HepG2 (cell line): ENCODE results near the gene MEA1. TPM values are rescaled to one million over a fixed set of nuclear protein-coding genes. Genes with fewer than 3 reads are reported as not detected.

ENCODE experiments used
- ASH2L ChIP-seq: fragments of 300-600, 200-600 bp; sonication (generic); IDR thresholded peaks from 2 replicates; pipeline ENCODE4 v1.7.0; 2017; ENCODE audit warnings: low read depth, mild to moderate bottlenecking, moderate library complexity, mixed read lengths, low read length; ENCODE audit not compliant: insufficient read length
- ESRRA ChIP-seq: sonication (generic); formaldehyde crosslinking; IDR thresholded peaks from 2 replicates; pipeline ENCODE4 v1.5.1; 2020; ENCODE audit warnings: mild to moderate bottlenecking, low read depth, missing genetic modification reagents
- ETV5 ChIP-seq: IDR thresholded peaks from 2 replicates; pipeline ENCODE4 v1.6.1; 2018; ENCODE audit warnings: missing biosample characterization, missing genetic modification reagents, inconsistent platforms, borderline replicate concordance
- NPAS2 ChIP-seq: sonication (generic); formaldehyde crosslinking; IDR thresholded peaks from 2 replicates; pipeline ENCODE4 v1.8.0; 2022; ENCODE audit warnings: mild to moderate bottlenecking, missing genetic modification reagents, borderline replicate concordance
- RFXANK ChIP-seq: IDR thresholded peaks from 2 replicates; pipeline ENCODE4 v1.6.1; 2016
- SATB2 ChIP-seq: sonication (generic); formaldehyde crosslinking; IDR thresholded peaks from 2 replicates; pipeline ENCODE4 v1.5.0; 2020; ENCODE audit warnings: missing genetic modification reagents
- polyA plus RNA-seq, 8 experiments: library from polyadenylated mRNA; depleted of rRNA in 3 of 8; stranded (reverse) in 7 of 8; unstranded in 1 of 8; fragments of >200 nt; fragmentation: Illumina TruSeq in 4 of 8; extraction: Trizol in 4 of 8; gene quantifications; 2 replicates each; pipeline versions ENCODE4 v1.2.1 to v1.2.3, GENCODE V29; 2011 to 2016; ENCODE audit warnings: low read depth in 4 of 8, missing spikeins in 1 of 8, mixed read lengths in 1 of 8; ENCODE audit not compliant: insufficient read depth in 1 of 8
- total RNA-seq, 5 experiments: library from RNA; depleted of rRNA; stranded (reverse); fragments of >200 nt; fragmentation: Illumina TruSeq; extraction: Trizol; gene quantifications; 2 replicates each; pipeline ENCODE4 v1.2.3, GENCODE V29; 2016; ENCODE audit warnings: low read depth in 1 of 5
- TF ChIP-seq, protein P1 (sequence below): sonication (generic); formaldehyde crosslinking; IDR thresholded peaks from 2 replicates; pipeline ENCODE4 v1.5.1; 2020; ENCODE audit warnings: mild to moderate bottlenecking, missing genetic modification reagents, borderline replicate concordance
- TF ChIP-seq, protein P2 (sequence below): sonication (generic); formaldehyde crosslinking; IDR thresholded peaks from 2 replicates; pipeline ENCODE4 v1.5.0; 2020; ENCODE audit warnings: missing genetic modification reagents, mild to moderate bottlenecking, borderline replicate concordance
- TF ChIP-seq, protein P3 (sequence below): IDR thresholded peaks from 2 replicates; pipeline ENCODE4 v1.6.1; 2016; ENCODE audit warnings: missing compliant biosample characterization, missing genetic modification reagents, borderline replicate concordance
- TF ChIP-seq, protein P4 (sequence below): sonication (generic); formaldehyde crosslinking; IDR thresholded peaks from 2 replicates; pipeline ENCODE4 v1.5.1; 2020; ENCODE audit warnings: missing genetic modification reagents, mild to moderate bottlenecking, borderline replicate concordance
- TF ChIP-seq, protein P5 (sequence below): sonication (generic); formaldehyde crosslinking; IDR thresholded peaks from 2 replicates; pipeline ENCODE4 v1.4.0; 2020; ENCODE audit warnings: mild to moderate bottlenecking, missing genetic modification reagents

The MEA1 gene
- total and polyA plus RNA-seq, 2 of the 13 experiments (the other 11 are each of a cell fraction or from before 2014, with no cell fraction given): 75.6 to 86.2 TPM

DNA sequence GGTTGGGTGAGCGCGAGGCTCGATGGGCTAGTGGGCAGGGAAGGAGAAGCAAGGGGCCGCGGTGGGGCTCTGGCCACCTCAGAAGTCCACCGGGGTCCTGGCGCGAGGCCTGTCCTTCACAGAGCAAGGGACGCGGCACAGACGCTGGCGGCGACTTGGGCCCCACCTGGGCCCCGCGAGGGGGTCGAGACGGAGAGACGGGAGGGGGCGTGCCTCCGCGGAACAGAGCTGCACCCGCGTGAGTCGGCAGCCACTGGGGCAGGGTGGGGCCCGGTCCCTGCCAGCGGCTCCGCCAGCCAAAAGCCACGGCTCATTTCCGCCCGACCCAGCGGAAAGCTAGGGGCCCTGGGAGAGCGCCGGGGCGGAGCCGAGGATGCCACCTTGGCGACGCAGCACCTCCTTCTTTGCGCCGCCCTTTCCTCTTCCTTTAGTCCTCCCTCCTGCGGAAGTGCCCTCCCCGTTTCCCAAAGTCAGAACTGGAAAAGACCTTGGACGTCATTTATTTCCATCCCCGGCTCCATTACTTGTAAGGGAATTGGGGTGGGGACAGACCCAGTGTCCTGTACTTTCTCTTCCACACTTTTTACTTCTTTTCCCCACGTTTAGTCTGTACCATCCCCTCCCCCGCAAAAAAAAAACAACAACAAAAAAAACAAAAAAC is 39.9 kb upstream of the MEA1 start, which contains the start of gene CUL7 (continued):
- TF ChIP-seq, protein P1, sequence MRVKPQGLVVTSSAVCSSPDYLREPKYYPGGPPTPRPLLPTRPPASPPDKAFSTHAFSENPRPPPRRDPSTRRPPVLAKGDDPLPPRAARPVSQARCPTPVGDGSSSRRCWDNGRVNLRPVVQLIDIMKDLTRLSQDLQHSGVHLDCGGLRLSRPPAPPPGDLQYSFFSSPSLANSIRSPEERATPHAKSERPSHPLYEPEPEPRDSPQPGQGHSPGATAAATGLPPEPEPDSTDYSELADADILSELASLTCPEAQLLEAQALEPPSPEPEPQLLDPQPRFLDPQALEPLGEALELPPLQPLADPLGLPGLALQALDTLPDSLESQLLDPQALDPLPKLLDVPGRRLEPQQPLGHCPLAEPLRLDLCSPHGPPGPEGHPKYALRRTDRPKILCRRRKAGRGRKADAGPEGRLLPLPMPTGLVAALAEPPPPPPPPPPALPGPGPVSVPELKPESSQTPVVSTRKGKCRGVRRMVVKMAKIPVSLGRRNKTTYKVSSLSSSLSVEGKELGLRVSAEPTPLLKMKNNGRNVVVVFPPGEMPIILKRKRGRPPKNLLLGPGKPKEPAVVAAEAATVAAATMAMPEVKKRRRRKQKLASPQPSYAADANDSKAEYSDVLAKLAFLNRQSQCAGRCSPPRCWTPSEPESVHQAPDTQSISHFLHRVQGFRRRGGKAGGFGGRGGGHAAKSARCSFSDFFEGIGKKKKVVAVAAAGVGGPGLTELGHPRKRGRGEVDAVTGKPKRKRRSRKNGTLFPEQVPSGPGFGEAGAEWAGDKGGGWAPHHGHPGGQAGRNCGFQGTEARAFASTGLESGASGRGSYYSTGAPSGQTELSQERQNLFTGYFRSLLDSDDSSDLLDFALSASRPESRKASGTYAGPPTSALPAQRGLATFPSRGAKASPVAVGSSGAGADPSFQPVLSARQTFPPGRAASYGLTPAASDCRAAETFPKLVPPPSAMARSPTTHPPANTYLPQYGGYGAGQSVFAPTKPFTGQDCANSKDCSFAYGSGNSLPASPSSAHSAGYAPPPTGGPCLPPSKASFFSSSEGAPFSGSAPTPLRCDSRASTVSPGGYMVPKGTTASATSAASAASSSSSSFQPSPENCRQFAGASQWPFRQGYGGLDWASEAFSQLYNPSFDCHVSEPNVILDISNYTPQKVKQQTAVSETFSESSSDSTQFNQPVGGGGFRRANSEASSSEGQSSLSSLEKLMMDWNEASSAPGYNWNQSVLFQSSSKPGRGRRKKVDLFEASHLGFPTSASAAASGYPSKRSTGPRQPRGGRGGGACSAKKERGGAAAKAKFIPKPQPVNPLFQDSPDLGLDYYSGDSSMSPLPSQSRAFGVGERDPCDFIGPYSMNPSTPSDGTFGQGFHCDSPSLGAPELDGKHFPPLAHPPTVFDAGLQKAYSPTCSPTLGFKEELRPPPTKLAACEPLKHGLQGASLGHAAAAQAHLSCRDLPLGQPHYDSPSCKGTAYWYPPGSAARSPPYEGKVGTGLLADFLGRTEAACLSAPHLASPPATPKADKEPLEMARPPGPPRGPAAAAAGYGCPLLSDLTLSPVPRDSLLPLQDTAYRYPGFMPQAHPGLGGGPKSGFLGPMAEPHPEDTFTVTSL: peak; percentile 40; the same call in 1 of the 2 replicates
- TF ChIP-seq, protein P2, sequence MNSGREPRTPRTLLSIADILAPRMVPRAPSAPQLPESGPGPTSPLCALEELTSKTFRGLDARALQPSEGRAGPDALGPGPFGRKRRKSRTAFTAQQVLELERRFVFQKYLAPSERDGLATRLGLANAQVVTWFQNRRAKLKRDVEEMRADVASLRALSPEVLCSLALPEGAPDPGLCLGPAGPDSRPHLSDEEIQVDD: 0 out of 2 replicates have a peak, but pooled peaks have one; percentile 59
- TF ChIP-seq ETV5 (CRISPR knock-in tag): peak; percentile 94
- peak; percentile 36; the same call in 1 of the 2 replicates for TF ChIP-seq SATB2 (CRISPR knock-in tag)
- no peak for TF ChIP-seq NPAS2
- TF ChIP-seq, protein P3, sequence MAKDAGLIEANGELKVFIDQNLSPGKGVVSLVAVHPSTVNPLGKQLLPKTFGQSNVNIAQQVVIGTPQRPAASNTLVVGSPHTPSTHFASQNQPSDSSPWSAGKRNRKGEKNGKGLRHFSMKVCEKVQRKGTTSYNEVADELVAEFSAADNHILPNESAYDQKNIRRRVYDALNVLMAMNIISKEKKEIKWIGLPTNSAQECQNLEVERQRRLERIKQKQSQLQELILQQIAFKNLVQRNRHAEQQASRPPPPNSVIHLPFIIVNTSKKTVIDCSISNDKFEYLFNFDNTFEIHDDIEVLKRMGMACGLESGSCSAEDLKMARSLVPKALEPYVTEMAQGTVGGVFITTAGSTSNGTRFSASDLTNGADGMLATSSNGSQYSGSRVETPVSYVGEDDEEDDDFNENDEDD (CRISPR knock-in tag): peak; percentile 64; the same call in 1 of the 2 replicates
- peak; percentile 71; the same call in 1 of the 2 replicates for TF ChIP-seq RFXANK (CRISPR knock-in tag)
- TF ChIP-seq, protein P4, sequence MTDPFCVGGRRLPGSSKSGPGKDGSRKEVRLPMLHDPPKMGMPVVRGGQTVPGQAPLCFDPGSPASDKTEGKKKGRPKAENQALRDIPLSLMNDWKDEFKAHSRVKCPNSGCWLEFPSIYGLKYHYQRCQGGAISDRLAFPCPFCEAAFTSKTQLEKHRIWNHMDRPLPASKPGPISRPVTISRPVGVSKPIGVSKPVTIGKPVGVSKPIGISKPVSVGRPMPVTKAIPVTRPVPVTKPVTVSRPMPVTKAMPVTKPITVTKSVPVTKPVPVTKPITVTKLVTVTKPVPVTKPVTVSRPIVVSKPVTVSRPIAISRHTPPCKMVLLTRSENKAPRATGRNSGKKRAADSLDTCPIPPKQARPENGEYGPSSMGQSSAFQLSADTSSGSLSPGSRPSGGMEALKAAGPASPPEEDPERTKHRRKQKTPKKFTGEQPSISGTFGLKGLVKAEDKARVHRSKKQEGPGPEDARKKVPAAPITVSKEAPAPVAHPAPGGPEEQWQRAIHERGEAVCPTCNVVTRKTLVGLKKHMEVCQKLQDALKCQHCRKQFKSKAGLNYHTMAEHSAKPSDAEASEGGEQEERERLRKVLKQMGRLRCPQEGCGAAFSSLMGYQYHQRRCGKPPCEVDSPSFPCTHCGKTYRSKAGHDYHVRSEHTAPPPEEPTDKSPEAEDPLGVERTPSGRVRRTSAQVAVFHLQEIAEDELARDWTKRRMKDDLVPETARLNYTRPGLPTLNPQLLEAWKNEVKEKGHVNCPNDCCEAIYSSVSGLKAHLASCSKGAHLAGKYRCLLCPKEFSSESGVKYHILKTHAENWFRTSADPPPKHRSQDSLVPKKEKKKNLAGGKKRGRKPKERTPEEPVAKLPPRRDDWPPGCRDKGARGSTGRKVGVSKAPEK (CRISPR knock-in tag): peak; percentile 17; the same call in 1 of the 2 replicates
- TF ChIP-seq ASH2L: peak; percentile 83
- no peak; the same call in 1 of the 2 replicates for TF ChIP-seq ESRRA
- TF ChIP-seq, protein P5, sequence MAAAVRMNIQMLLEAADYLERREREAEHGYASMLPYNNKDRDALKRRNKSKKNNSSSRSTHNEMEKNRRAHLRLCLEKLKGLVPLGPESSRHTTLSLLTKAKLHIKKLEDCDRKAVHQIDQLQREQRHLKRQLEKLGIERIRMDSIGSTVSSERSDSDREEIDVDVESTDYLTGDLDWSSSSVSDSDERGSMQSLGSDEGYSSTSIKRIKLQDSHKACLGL (CRISPR knock-in tag): peak; percentile 94
